MM.1S (cell line): ENCODE results near the gene LTBP1.

Experiments used
- DNase-seq: peaks from one replicate; pipeline ENCODE4 v3.0.0-alpha.2; 2015
- H2AFZ ChIP-seq: fragments of 300-600 bp; sonication (generic); 2 replicates; pipeline ENCODE4 v1.6.0; 2016; ENCODE audit warnings: antibody characterized with exemption, low read length
- H3F3A ChIP-seq: fragments of 300-600 bp; sonication (generic); 2 replicates; pipeline ENCODE4 v1.6.1; 2016; ENCODE audit warnings: mild to moderate bottlenecking, antibody characterized with exemption, low read length, moderate library complexity, mixed read lengths; ENCODE audit not compliant: insufficient read depth
- H3K27ac ChIP-seq: fragments of 300-600 bp; sonication (generic); 2 replicates; pipeline ENCODE4 v1.5.1; 2016; ENCODE audit warnings: mild to moderate bottlenecking, low read length
- H3K27me3 ChIP-seq: fragments of 300-600 bp; sonication (generic); replicated peaks from 2 replicates; pipeline ENCODE4 v1.6.0; 2016; ENCODE audit warnings: low read length; ENCODE audit not compliant: insufficient read depth
- H3K36me3 ChIP-seq: fragments of 300-600 bp; sonication (generic); replicated peaks from 2 replicates; pipeline ENCODE4 v1.6.1; 2016; ENCODE audit warnings: mild to moderate bottlenecking, low read length, mixed read lengths; ENCODE audit not compliant: insufficient read depth
- H3K4me1 ChIP-seq: fragments of 300-600 bp; sonication (generic); 2 replicates; pipeline ENCODE4 v1.6.1; 2016; ENCODE audit warnings: low read length, mixed read lengths
- H3K4me2 ChIP-seq: fragments of 300-600 bp; sonication (generic); 2 replicates; pipeline ENCODE4 v1.6.0; 2016; ENCODE audit warnings: low read depth, low read length
- H3K4me3 ChIP-seq: fragments of 300-600 bp; sonication (generic); 2 replicates; pipeline ENCODE4 v1.5.1; 2016; ENCODE audit warnings: low read length, mixed read lengths
- H3K79me2 ChIP-seq: fragments of 300-600 bp; sonication (generic); 2 replicates; pipeline ENCODE4 v1.6.1; 2016; ENCODE audit warnings: mixed run types, low read length, mixed read lengths
- H3K9ac ChIP-seq: fragments of 300-600 bp; sonication (generic); 2 replicates; pipeline ENCODE4 v1.6.1; 2016; ENCODE audit warnings: low read length, mixed read lengths
- H3K9me2 ChIP-seq: fragments of 300-600 bp; sonication (generic); replicated peaks from 2 replicates; pipeline ENCODE4 v1.6.1; 2016; ENCODE audit warnings: mild to moderate bottlenecking, low read length, mixed read lengths; ENCODE audit not compliant: insufficient read depth
- H3K9me3 ChIP-seq: fragments of 300-600 bp; sonication (generic); replicated peaks from 2 replicates; pipeline ENCODE4 v1.6.1; 2016; ENCODE audit warnings: mild to moderate bottlenecking, low read length, mixed read lengths; ENCODE audit not compliant: insufficient read depth
- H4K20me1 ChIP-seq: fragments of 300-600 bp; sonication (generic); 2 replicates; pipeline ENCODE4 v1.6.1; 2016; ENCODE audit warnings: mild to moderate bottlenecking, low read length, moderate library complexity, mixed read lengths; ENCODE audit not compliant: insufficient read depth
- EZH2 ChIP-seq: fragments of 300-600 bp; sonication (generic); optimal IDR thresholded peaks from 2 replicates; pipeline ENCODE3; 2017; ENCODE audit warnings: low read depth, mild to moderate bottlenecking, antibody characterized with exemption, low read length, mixed read lengths
- EZH2phosphoT487 ChIP-seq: fragments of 300-600 bp; sonication (generic); IDR thresholded peaks from 2 replicates; pipeline ENCODE4 v1.6.1; 2018; ENCODE audit warnings: antibody characterized with exemption, low read length
- TF ChIP-seq, protein P1 (sequence below): fragments of 300-600 bp; sonication (generic); IDR thresholded peaks from 2 replicates; pipeline ENCODE4 v1.5.1; 2016; ENCODE audit warnings: antibody characterized with exemption, low read length, mixed read lengths

The LTBP1 gene

DNA sequence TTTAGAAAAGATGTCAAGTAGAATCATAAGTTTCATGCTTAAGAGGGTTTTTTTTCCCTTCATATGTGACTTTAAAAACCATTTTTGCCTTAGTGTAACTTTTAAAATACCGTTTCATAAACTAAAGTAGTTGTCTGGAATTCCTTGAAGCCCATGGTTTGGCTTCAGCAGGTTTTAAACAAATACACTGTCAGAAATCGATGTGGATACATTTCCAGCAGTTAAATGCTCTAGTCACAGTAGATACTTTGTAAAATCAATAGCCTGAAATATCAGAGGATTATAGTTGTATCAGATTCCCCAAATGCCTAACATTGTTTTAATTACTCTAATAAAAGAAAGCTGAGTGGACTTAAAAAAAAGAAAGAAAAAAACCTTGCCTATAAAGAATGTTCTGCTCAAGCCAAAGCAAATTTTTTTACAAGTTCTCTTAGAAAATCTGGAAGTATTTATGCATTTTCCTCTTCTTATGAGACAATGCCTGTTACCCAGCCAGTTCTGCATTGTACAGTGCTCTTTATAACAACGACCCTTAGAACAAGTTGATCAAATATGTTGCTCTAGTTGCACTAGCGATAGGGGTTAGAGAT is 260.5 kb downstream of the LTBP1 start:
- H3K9me3 ChIP-seq, result no peaks in the 10 kb centered on the region
- H2AFZ ChIP-seq, result no peak overlapping the region
- H3K27ac ChIP-seq, result no peak overlapping the region
- H3K4me1 ChIP-seq, result no peaks in the 10 kb centered on the region
- no peaks in the 10 kb centered on the region for H3K79me2 ChIP-seq
- no peak overlapping the region for H3K4me3 ChIP-seq
- no peak for DNase-seq
- H4K20me1 ChIP-seq, result no peaks in the 10 kb centered on the region
- H3K4me2 ChIP-seq, result no peak overlapping the region
- no peaks in the 10 kb centered on the region for H3K9me2 ChIP-seq
- H3F3A ChIP-seq, result no peaks in the 10 kb centered on the region
- H3K9ac ChIP-seq, result no peak overlapping the region
- no peaks in the 10 kb centered on the region for H3K27me3 ChIP-seq
- TF ChIP-seq, protein P1, sequence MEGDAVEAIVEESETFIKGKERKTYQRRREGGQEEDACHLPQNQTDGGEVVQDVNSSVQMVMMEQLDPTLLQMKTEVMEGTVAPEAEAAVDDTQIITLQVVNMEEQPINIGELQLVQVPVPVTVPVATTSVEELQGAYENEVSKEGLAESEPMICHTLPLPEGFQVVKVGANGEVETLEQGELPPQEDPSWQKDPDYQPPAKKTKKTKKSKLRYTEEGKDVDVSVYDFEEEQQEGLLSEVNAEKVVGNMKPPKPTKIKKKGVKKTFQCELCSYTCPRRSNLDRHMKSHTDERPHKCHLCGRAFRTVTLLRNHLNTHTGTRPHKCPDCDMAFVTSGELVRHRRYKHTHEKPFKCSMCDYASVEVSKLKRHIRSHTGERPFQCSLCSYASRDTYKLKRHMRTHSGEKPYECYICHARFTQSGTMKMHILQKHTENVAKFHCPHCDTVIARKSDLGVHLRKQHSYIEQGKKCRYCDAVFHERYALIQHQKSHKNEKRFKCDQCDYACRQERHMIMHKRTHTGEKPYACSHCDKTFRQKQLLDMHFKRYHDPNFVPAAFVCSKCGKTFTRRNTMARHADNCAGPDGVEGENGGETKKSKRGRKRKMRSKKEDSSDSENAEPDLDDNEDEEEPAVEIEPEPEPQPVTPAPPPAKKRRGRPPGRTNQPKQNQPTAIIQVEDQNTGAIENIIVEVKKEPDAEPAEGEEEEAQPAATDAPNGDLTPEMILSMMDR, result no peak
- TF ChIP-seq EZH2, result no peak
- H3K36me3 ChIP-seq, result no peaks in the 10 kb centered on the region

DNA sequence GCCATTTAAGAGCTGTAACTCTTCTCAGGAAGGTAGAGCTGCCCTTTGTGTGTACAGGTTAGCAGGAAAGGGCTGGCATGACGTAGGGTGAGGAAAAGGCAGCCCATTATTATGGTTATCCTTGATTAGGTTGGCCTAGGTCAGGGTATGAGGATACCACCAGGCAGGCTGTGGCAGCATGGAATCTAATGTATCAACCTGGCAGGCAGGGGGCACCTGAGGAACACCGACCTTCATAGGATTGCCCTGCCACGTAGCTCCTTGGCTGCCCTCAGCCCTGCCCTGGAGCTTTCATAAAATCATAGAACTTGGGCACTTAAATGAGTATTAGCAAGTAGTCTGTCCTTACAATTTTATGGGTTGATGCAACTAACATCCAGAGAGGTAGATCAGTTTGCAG is 261.6 kb downstream of the LTBP1 start:
- no peak for DNase-seq
- H3K4me1 ChIP-seq, result no peaks in the 10 kb centered on the region
- H3K79me2 ChIP-seq, result no peaks in the 10 kb centered on the region
- H3F3A ChIP-seq, result no peaks in the 10 kb centered on the region
- H3K27me3 ChIP-seq, result no peaks in the 10 kb centered on the region
- no peaks in the 10 kb centered on the region for H3K9me3 ChIP-seq
- no peak overlapping the region for H3K4me2 ChIP-seq
- no peak overlapping the region for H3K9ac ChIP-seq
- no peak overlapping the region for H2AFZ ChIP-seq
- no peak overlapping the region for H3K27ac ChIP-seq
- TF ChIP-seq EZH2, result no peak
- TF ChIP-seq, protein P1, result no peak
- no peak for TF ChIP-seq EZH2phosphoT487
- no peak overlapping the region for H3K4me3 ChIP-seq
- H3K36me3 ChIP-seq, result no peaks in the 10 kb centered on the region
- no peaks in the 10 kb centered on the region for H3K9me2 ChIP-seq
- no peaks in the 10 kb centered on the region for H4K20me1 ChIP-seq

DNA sequence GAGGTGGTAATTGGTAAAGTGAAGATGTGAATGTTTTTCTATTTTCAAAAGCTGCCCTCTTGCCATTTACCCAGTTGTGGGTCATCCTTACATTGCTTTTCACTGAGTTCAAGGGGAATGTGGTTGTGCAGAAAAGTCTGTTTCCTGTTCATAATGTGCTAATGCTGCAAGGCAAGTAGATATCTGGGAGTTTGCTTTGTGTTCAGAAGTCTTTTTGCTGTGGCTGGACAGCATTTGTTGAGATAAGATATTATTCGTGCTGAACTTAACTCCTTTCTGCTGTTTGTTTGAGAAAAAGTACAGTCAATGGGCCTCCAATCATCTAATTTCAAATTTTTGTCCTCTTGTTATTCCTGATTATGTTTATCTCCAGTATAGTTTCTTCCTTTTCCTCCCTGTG is 263.2 kb downstream of the LTBP1 start:
- DNase-seq, result no peak
- H3K79me2 ChIP-seq, result no peaks in the 10 kb centered on the region
- H4K20me1 ChIP-seq, result no peaks in the 10 kb centered on the region
- H3K27me3 ChIP-seq, result no peaks in the 10 kb centered on the region
- no peaks in the 10 kb centered on the region for H3K36me3 ChIP-seq
- H3K4me1 ChIP-seq, result no peaks in the 10 kb centered on the region
- no peak overlapping the region for H2AFZ ChIP-seq
- H3K9me3 ChIP-seq, result no peaks in the 10 kb centered on the region
- H3K4me2 ChIP-seq, result no peak overlapping the region
- H3K4me3 ChIP-seq, result no peak overlapping the region
- no peaks in the 10 kb centered on the region for H3K9me2 ChIP-seq
- H3K27ac ChIP-seq, result no peak overlapping the region
- no peaks in the 10 kb centered on the region for H3F3A ChIP-seq
- TF ChIP-seq EZH2phosphoT487 (no peak), EZH2 (no peak)
- TF ChIP-seq, protein P1, result no peak
- no peak overlapping the region for H3K9ac ChIP-seq
